Smooth muscle cell (in vitro differentiated cells): Measurements from ENCODE around the gene AGO1. TPM values are rescaled to one million over a fixed set of nuclear protein-coding genes. Genes with fewer than 3 reads are reported as not detected.

Experiments
- DNase-seq: peaks from one replicate; lab custom pipeline; 2025; ENCODE audit not compliant: unreplicated experiment; lab: John Stamatoyannopoulos, UW
- H2AFZ ChIP-seq: fragments of 200-600 bp; sonication (generic); 2 replicates; pipeline ENCODE4 v1.6.0; 2016; ENCODE audit warnings: antibody characterized with exemption, low read depth, mild to moderate bottlenecking
- H3F3A ChIP-seq: fragments of 200-600 bp; sonication (generic); 2 replicates; pipeline ENCODE4 v1.6.0; 2017; ENCODE audit warnings: antibody characterized with exemption, low read depth
- H3K27ac ChIP-seq: fragments of 200-600 bp; sonication (generic); 2 replicates; pipeline ENCODE4 v1.5.1; 2016; ENCODE audit warnings: low read depth, mild to moderate bottlenecking
- H3K27me3 ChIP-seq: fragments of 200-600 bp; sonication (generic); 2 replicates; pipeline ENCODE4 v1.6.1; 2016; ENCODE audit warnings: low read depth, mild to moderate bottlenecking
- H3K36me3 ChIP-seq: fragments of 200-600 bp; sonication (generic); 2 replicates; pipeline ENCODE4 v1.5.1; 2016; ENCODE audit warnings: low read depth
- H3K4me1 ChIP-seq: fragments of 200-600 bp; sonication (generic); 2 replicates; pipeline ENCODE4 v1.5.1; 2016; ENCODE audit warnings: low read depth
- H3K4me2 ChIP-seq: fragments of 200-600 bp; sonication (generic); 2 replicates; pipeline ENCODE4 v1.6.0; 2016; ENCODE audit warnings: mild to moderate bottlenecking
- H3K4me3 ChIP-seq: fragments of 200-600 bp; sonication (generic); 2 replicates; pipeline ENCODE4 v1.5.1; 2016; ENCODE audit warnings: mild to moderate bottlenecking
- H3K79me2 ChIP-seq: fragments of 200-600 bp; sonication (generic); 2 replicates; pipeline ENCODE4 v1.6.0; 2016; ENCODE audit warnings: low read depth, mild to moderate bottlenecking
- H3K9ac ChIP-seq: fragments of 200-600 bp; sonication (generic); 2 replicates; pipeline ENCODE4 v1.6.0; 2016; ENCODE audit warnings: low read depth
- H3K9me3 ChIP-seq: fragments of 200-600 bp; sonication (generic); replicated peaks from 2 replicates; pipeline ENCODE4 v1.5.1; 2016; ENCODE audit warnings: low read depth
- H4K20me1 ChIP-seq: fragments of 200-600 bp; sonication (generic); 2 replicates; pipeline ENCODE4 v1.6.0; 2016; ENCODE audit warnings: low read depth
- WGBS: methylation state at CpG from one replicate; pipeline ENCODE4 v1.1.7; 2016; ENCODE audit warnings: low lambda C conversion rate; 5-methylcytosine and 5-hydroxymethylcytosine counted together
- polyA plus RNA-seq: library from polyadenylated mRNA; unstranded; fragments of >200 nt; fragmentation: Nextera tagmentation; extraction: Ambion mirVana; gene quantifications from 2 replicates; pipeline ENCODE4 v1.2.1, GENCODE V29; 2016
- total RNA-seq: library from RNA; depleted of rRNA; stranded (reverse); fragments of >200 nt; gene quantifications from 2 replicates; pipeline ENCODE4 v1.2.3, GENCODE V29; 2014
- TF ChIP-seq, protein P1 (sequence below): fragments of 200-600 bp; sonication (generic); IDR thresholded peaks from 2 replicates; pipeline ENCODE4 v1.5.1; 2017; ENCODE audit warnings: borderline replicate concordance, mild to moderate bottlenecking, antibody characterized with exemption; ENCODE audit not compliant: insufficient read depth, poor library complexity, severe bottlenecking

Gene AGO1
- total and polyA plus RNA-seq, 2 experiments from 2014 or later: 4.9 to 10.8 TPM

DNA sequence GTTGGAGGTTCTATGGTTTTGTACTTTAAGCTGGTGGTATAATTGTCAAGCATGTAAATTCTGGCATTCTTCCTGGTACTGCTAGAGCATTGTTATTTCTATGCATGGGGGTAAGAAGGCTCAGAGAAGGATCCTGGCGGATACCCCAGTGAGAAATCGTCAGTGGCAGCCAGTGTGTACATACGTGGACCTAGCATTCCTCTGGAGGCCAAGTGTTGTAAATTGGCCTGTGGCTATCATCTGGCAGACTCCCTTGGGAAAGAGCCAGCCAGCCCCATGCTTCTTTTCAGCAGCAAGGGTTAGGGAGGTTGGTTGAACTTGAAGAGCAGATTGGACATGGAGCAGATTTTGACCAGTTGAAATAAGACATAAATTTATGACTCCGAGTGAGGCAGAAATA lies 42.7 kb downstream of the AGO1 start:
- DNase-seq: no peak
- 87% methylated on average over 4 of the region's 4 CpGs for WGBS
- H3K79me2 ChIP-seq: no peaks in the 10 kb centered on the region
- H3F3A ChIP-seq: no peaks in the 10 kb centered on the region
- H3K27ac ChIP-seq: no peak overlapping the region
- no peak overlapping the region for H3K9ac ChIP-seq
- H3K4me1 ChIP-seq: peaks cover 6% of the 10 kb centered on the region
- no peaks in the 10 kb centered on the region for H3K36me3 ChIP-seq
- no peaks in the 10 kb centered on the region for H4K20me1 ChIP-seq
- H3K27me3 ChIP-seq: no peaks in the 10 kb centered on the region
- no peaks in the 10 kb centered on the region for H3K9me3 ChIP-seq
- no peak overlapping the region for H3K4me2 ChIP-seq
- H3K4me3 ChIP-seq: no peak overlapping the region
- TF ChIP-seq, protein P1, sequence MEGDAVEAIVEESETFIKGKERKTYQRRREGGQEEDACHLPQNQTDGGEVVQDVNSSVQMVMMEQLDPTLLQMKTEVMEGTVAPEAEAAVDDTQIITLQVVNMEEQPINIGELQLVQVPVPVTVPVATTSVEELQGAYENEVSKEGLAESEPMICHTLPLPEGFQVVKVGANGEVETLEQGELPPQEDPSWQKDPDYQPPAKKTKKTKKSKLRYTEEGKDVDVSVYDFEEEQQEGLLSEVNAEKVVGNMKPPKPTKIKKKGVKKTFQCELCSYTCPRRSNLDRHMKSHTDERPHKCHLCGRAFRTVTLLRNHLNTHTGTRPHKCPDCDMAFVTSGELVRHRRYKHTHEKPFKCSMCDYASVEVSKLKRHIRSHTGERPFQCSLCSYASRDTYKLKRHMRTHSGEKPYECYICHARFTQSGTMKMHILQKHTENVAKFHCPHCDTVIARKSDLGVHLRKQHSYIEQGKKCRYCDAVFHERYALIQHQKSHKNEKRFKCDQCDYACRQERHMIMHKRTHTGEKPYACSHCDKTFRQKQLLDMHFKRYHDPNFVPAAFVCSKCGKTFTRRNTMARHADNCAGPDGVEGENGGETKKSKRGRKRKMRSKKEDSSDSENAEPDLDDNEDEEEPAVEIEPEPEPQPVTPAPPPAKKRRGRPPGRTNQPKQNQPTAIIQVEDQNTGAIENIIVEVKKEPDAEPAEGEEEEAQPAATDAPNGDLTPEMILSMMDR: no peak
- H2AFZ ChIP-seq: no peak overlapping the region

DNA sequence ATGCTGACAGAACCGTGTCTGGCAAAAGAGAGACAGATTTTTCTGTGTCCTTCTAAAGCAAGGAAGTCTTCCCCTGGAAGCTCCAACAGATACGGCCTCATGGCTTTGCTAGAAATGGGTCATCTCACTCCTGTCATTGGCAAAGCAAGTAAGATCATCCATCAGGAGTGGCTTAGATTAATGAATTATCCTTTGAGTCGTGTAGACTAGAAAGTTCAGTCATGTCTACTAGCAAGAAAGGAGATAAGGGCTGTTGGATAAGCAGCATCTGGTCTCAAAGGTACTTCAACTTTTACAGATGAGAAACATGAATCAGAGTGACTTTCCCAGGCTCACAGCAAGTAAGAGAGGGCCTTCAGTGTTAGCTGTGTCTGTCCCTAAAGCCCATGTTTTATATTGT lies 44.5 kb downstream of the AGO1 start:
- H3F3A ChIP-seq: no peaks in the 10 kb centered on the region
- no peak overlapping the region for H3K4me3 ChIP-seq
- H3K36me3 ChIP-seq: no peaks in the 10 kb centered on the region
- no peak overlapping the region for H2AFZ ChIP-seq
- no peaks in the 10 kb centered on the region for H3K9me3 ChIP-seq
- peaks cover 10% of the 10 kb centered on the region for H4K20me1 ChIP-seq
- TF ChIP-seq, protein P1: no peak
- H3K4me2 ChIP-seq: no peak overlapping the region
- no peak overlapping the region for H3K9ac ChIP-seq
- H3K79me2 ChIP-seq: peaks cover 14% of the 10 kb centered on the region
- WGBS: 86% methylated on average over 3 of the region's 3 CpGs
- H3K27me3 ChIP-seq: no peaks in the 10 kb centered on the region
- DNase-seq: no peak
- no peak overlapping the region for H3K27ac ChIP-seq
- peaks cover 15% of the 10 kb centered on the region for H3K4me1 ChIP-seq

DNA sequence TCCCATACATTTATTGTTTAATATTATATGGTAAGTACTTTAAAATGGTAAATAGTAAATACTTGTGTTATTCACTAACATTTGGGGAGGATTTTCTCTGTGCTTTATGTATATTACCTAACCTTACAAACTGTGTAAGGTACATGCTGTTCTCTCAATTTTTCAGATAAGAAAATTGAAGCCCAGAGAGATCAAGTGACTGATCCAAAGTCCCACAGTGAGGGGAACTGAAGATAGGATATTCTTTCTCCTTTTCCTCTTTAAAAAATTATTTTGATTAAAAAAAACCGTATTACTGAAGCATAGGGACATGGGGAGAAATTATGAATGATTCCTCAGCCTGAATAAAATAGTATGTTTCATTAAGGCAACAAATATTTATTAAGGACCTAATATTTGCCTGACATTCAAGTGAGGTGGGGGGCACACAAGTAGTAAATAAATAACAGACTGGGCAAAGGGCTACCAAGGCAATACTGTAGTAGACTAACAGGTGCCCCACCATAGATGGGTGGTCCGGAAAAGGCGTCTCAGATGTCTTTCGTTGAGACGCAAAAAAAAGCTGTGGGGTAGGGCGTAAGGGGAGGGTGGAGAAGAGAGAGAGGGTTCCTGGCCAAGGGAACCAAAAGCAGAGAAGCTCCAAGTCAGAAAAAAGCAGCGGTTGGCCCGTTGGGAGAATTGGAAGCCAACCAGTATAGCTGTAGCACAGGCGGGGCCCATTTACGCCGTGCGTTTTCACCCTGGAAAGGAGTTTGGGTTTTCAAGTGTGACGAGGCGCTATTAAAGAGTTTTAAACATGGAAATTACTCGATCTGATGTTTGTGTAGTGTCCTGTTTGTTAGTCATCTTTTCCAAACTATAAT lies 47.0 kb downstream of the AGO1 start:
- Histone ChIP-seq H3F3A (no peaks in the 10 kb centered on the region), H3K27ac (peak overlapping the region; percentile 94), H3K27me3 (no peaks in the 10 kb centered on the region), H3K4me1 (peaks cover 31% of the 10 kb centered on the region), H3K9me3 (no peaks in the 10 kb centered on the region), H3K9ac (peak overlapping the region; percentile 93), H3K36me3 (no peaks in the 10 kb centered on the region), H3K4me2 (peak overlapping the region; percentile 99), H2AFZ (peak overlapping the region; percentile 42), H4K20me1 (peaks cover 27% of the 10 kb centered on the region), H3K4me3 (peak overlapping the region; percentile 97), H3K79me2 (peaks cover 39% of the 10 kb centered on the region)
- WGBS: 5% methylated on average over 15 of the region's 15 CpGs
- TF ChIP-seq, protein P1: no peak
- no peak for DNase-seq
